Measurements from ENCODE around the gene ENTHD1.

Gene ENTHD1

GRCh38 chr22:39727541-39727940 lies 166.0 kb downstream of the ENTHD1 start:
- Histone ChIP-seq H3F3A (ENCODE audit: insufficient read depth) (no peaks in the 10 kb centered on the region), H3K27me3 (ENCODE audit: low read length) (no peaks in the 10 kb centered on the region), H2AFZ (ENCODE audit: low read depth, low read length, severe bottlenecking) (no peak overlapping the region), H3K4me3 (ENCODE audit: insufficient read depth, low read length, poor library complexity, severe bottlenecking) (no peak overlapping the region), H3K36me3 (ENCODE audit: low read length) (no peaks in the 10 kb centered on the region), H3K9ac (ENCODE audit: low read length) (no peak overlapping the region), H3K9me2 (replicated peaks; ENCODE audit: insufficient read depth, low read length) (no peaks in the 10 kb centered on the region), H3K79me2 (ENCODE audit: insufficient read depth, low read length) (no peaks in the 10 kb centered on the region), H3K27ac (ENCODE audit: low read depth, low read length) (no peak overlapping the region), H4K20me1 (ENCODE audit: low read depth, low read length) (no peaks in the 10 kb centered on the region), H3K4me2 (ENCODE audit: low read depth, low read length, poor library complexity, severe bottlenecking) (no peak overlapping the region), H3K9me3 (ENCODE audit: insufficient read depth, low read length) (no peaks in the 10 kb centered on the region)
- TF ChIP-seq, protein P1, sequence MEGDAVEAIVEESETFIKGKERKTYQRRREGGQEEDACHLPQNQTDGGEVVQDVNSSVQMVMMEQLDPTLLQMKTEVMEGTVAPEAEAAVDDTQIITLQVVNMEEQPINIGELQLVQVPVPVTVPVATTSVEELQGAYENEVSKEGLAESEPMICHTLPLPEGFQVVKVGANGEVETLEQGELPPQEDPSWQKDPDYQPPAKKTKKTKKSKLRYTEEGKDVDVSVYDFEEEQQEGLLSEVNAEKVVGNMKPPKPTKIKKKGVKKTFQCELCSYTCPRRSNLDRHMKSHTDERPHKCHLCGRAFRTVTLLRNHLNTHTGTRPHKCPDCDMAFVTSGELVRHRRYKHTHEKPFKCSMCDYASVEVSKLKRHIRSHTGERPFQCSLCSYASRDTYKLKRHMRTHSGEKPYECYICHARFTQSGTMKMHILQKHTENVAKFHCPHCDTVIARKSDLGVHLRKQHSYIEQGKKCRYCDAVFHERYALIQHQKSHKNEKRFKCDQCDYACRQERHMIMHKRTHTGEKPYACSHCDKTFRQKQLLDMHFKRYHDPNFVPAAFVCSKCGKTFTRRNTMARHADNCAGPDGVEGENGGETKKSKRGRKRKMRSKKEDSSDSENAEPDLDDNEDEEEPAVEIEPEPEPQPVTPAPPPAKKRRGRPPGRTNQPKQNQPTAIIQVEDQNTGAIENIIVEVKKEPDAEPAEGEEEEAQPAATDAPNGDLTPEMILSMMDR (IDR thresholded peaks at IDR 0.05; ENCODE audit: insufficient read depth, low read length, poor library complexity, severe bottlenecking) = no peak
- TF ChIP-seq EZH2phosphoT487 (conservative IDR thresholded peaks at IDR 0.05; ENCODE audit: low read length) = no peak

GRCh38 chr22:39725351-39726035 lies 168.1 kb downstream of the ENTHD1 start:
- Histone ChIP-seq H3K9me3 (ENCODE audit: insufficient read depth, low read length) (no peaks in the 10 kb centered on the region), H3K79me2 (ENCODE audit: insufficient read depth, low read length) (no peaks in the 10 kb centered on the region), H3K27me3 (ENCODE audit: low read length) (no peaks in the 10 kb centered on the region), H3K9me2 (replicated peaks; ENCODE audit: insufficient read depth, low read length) (no peaks in the 10 kb centered on the region), H3F3A (ENCODE audit: insufficient read depth) (no peaks in the 10 kb centered on the region), H3K36me3 (ENCODE audit: low read length) (no peaks in the 10 kb centered on the region), H4K20me1 (ENCODE audit: low read depth, low read length) (no peaks in the 10 kb centered on the region), H3K4me2 (ENCODE audit: low read depth, low read length, poor library complexity, severe bottlenecking) (no peak overlapping the region), H3K27ac (ENCODE audit: low read depth, low read length) (no peak overlapping the region), H3K4me3 (ENCODE audit: insufficient read depth, low read length, poor library complexity, severe bottlenecking) (no peak overlapping the region), H2AFZ (ENCODE audit: low read depth, low read length, severe bottlenecking) (no peak overlapping the region), H3K9ac (ENCODE audit: low read length) (no peak overlapping the region)
- no peak for TF ChIP-seq EZH2phosphoT487 (conservative IDR thresholded peaks at IDR 0.05; ENCODE audit: low read length)
- TF ChIP-seq, protein P1 (IDR thresholded peaks at IDR 0.05; ENCODE audit: insufficient read depth, low read length, poor library complexity, severe bottlenecking) = no peak

DNA sequence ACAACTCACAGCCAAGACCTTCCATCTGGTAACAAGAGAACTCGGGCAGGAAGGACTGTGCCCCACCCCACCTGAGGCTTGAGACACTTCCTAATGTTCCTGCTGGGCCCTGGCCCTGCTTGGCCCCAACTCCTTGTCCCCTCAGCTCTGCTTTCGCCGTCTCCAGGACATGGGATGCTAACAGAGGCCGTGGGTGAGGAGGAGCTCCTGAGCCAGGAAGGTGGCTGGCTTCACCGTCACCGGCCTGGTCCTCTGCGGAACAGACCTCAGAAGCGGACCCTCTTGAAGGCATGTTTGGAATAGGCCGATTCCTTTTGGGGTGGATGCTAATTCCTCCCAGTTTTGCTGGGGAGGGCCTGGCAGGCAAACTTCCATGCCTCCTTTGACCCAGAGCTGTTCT lies 168.7 kb downstream of the ENTHD1 start:
- H2AFZ ChIP-seq (ENCODE audit: low read depth, low read length, severe bottlenecking) = no peak overlapping the region
- H3K79me2 ChIP-seq (ENCODE audit: insufficient read depth, low read length) = no peaks in the 10 kb centered on the region
- H3K27ac ChIP-seq (ENCODE audit: low read depth, low read length) = no peak overlapping the region
- H3K36me3 ChIP-seq (ENCODE audit: low read length) = no peaks in the 10 kb centered on the region
- no peak overlapping the region for H3K9ac ChIP-seq (ENCODE audit: low read length)
- no peaks in the 10 kb centered on the region for H3K9me3 ChIP-seq (ENCODE audit: insufficient read depth, low read length)
- H3F3A ChIP-seq (ENCODE audit: insufficient read depth) = no peaks in the 10 kb centered on the region
- no peak overlapping the region for H3K4me2 ChIP-seq (ENCODE audit: low read depth, low read length, poor library complexity, severe bottlenecking)
- TF ChIP-seq, protein P1 (IDR thresholded peaks at IDR 0.05; ENCODE audit: insufficient read depth, low read length, poor library complexity, severe bottlenecking) = no peak
- no peak for TF ChIP-seq EZH2phosphoT487 (conservative IDR thresholded peaks at IDR 0.05; ENCODE audit: low read length)
- H3K27me3 ChIP-seq (ENCODE audit: low read length) = no peaks in the 10 kb centered on the region
- H3K4me3 ChIP-seq (ENCODE audit: insufficient read depth, low read length, poor library complexity, severe bottlenecking) = no peak overlapping the region
- H4K20me1 ChIP-seq (ENCODE audit: low read depth, low read length) = no peaks in the 10 kb centered on the region
- H3K9me2 ChIP-seq (replicated peaks; ENCODE audit: insufficient read depth, low read length) = no peaks in the 10 kb centered on the region

Measured in SU-DHL-6 (cell line).